Gastrocnemius medialis (tissue), 4 donors: ENCODE results near the gene STEAP1. TPM values are rescaled to one million over a fixed set of nuclear protein-coding genes. Genes with fewer than 3 reads are reported as not detected.

ENCODE experiments used
- ATAC-seq, 2 donors: fragments of 150-250 bp; one replicate each; pipeline ENCODE4 v1.9.1; 2016
- DNase-seq, 2 donors: peaks; one replicate each; pipeline ENCODE4 v3.0.0-alpha.2; 2019
- H3K27ac ChIP-seq, 4 donors: fragments of 200-600 bp; sonication (generic); 1 replicate in 1 of 4; 2 replicates in 3 of 4; pipeline ENCODE4 v1.5.1; 2016 to 2018; ENCODE audit warnings: mild to moderate bottlenecking in 2 of 4, moderate library complexity in 1 of 4
- H3K27me3 ChIP-seq, 3 donors: fragments of 200-600 bp; sonication (generic) in 2 of 3; 1 replicate in 1 of 3; 2 replicates in 2 of 3; pipeline versions ENCODE4 v1.5.1 to v1.6.0; 2016 to 2019; ENCODE audit warnings: mild to moderate bottlenecking in 1 of 3, moderate library complexity in 1 of 3
- H3K36me3 ChIP-seq, 2 donors: fragments of 200-600 bp; sonication (generic) in 1 of 2; one replicate each; pipeline ENCODE4 v1.5.1; 2017 to 2018
- H3K4me1 ChIP-seq, 2 donors: fragments of 200-600 bp; sonication (generic) in 1 of 2; one replicate each; pipeline ENCODE4 v1.5.1; 2016 to 2017; ENCODE audit warnings: mild to moderate bottlenecking in 2 of 2
- H3K4me3 ChIP-seq, 4 donors: fragments of 200-600 bp; sonication (generic) in 3 of 4; 1 replicate in 1 of 4; 2 replicates in 3 of 4; pipeline ENCODE4 v1.5.1; 2016 to 2019; ENCODE audit warnings: mild to moderate bottlenecking in 2 of 4
- H3K9me3 ChIP-seq, 3 donors: fragments of 200-600 bp; sonication (generic) in 2 of 3; 1 replicate in 1 of 3; 2 replicates in 2 of 3; pipeline ENCODE4 v1.5.1; 2016 to 2019
- CTCF ChIP-seq, 5 experiments: fragments of 450-650 bp in 3 of 5; fragments of 200-600 bp in 2 of 5; sonication (generic) in 2 of 5; IDR thresholded peaks in 4 of 5; conservative IDR thresholded peaks in 1 of 5; 1 replicate in 4 of 5; 2 replicates in 1 of 5; pipeline ENCODE4 v1.5.1; 2016 to 2019; ENCODE audit warnings: antibody characterized with exemption in 5 of 5, mild to moderate bottlenecking in 3 of 5, moderate library complexity in 3 of 5
- POLR2A ChIP-seq, 2 donors: fragments of 450-650 bp; IDR thresholded peaks; one replicate each; pipeline ENCODE4 v1.6.1; 2017; ENCODE audit warnings: antibody characterized with exemption in 2 of 2, mild to moderate bottlenecking in 2 of 2, moderate library complexity in 2 of 2
- in situ Hi-C, 4 donors: fragments of 200-750 bp; cut with MboI; loops; one replicate each; pipeline versions ENCODE4 v1.15.0 to v1.8.0; 2017; ENCODE audit warnings: low sequenced_read_pairs in 4 of 4
- intact Hi-C: fragments of 100-400 bp; cut with DNase I; formaldehyde crosslinking; loops from one replicate; pipeline ENCODE4 v1.15.1; 2023; ENCODE audit warnings: low total_unique reads
- total RNA-seq, 4 donors: library from RNA; depleted of rRNA; stranded (reverse); fragments of >200 nt; gene quantifications; one replicate each; pipeline versions ENCODE4 v1.1.0 to v1.2.3, GENCODE V29; 2016

Gene STEAP1
- total RNA-seq, 4 donors from 2014 or later, result 0.81 to 1.6 (median 0.98) TPM

GRCh38 chr7:90163534-90163933 is 9.3 kb downstream of the STEAP1 start:
- TF ChIP-seq POLR2A (IDR thresholded peaks at IDR 0.05), result no peak
- no peak for TF ChIP-seq CTCF (IDR thresholded peaks at IDR 0.05 in 4 of 5, conservative IDR thresholded peaks at IDR 0.05 in 1 of 5)
- Histone ChIP-seq H3K36me3 (no peaks in the 10 kb centered on the region), H3K9me3 (no peaks in the 10 kb centered on the region), H3K4me1 (no peaks in the 10 kb centered on the region), H3K4me3 (no peak overlapping the region), H3K27me3 (no peaks in the 10 kb centered on the region), H3K27ac (no peak overlapping the region)
- in situ Hi-C loops, result loop anchor here in 3 of 4 donors (10.0 to 25.0 kb wide), 4 partner anchors 99 to 274 kb away; no protein-coding TSS in a partner anchor
- no peak for ATAC-seq
- intact Hi-C loops, result no loop called here
- no peak for DNase-seq

GRCh38 chr7:90165724-90166123 is 11.5 kb downstream of the STEAP1 start:
- Histone ChIP-seq H3K4me3 (no peak overlapping the region), H3K36me3 (no peaks in the 10 kb centered on the region), H3K27ac (no peak overlapping the region), H3K9me3 (no peaks in the 10 kb centered on the region), H3K27me3 (no peaks in the 10 kb centered on the region), H3K4me1 (no peaks in the 10 kb centered on the region)
- TF ChIP-seq POLR2A (IDR thresholded peaks at IDR 0.05), result no peak
- no peak for TF ChIP-seq CTCF (IDR thresholded peaks at IDR 0.05 in 4 of 5, conservative IDR thresholded peaks at IDR 0.05 in 1 of 5)
- intact Hi-C loops, result no loop called here
- ATAC-seq, result no peak
- in situ Hi-C loops, result loop anchor here in 3 of 4 donors (10.0 to 25.0 kb wide), 4 partner anchors 97 to 272 kb away; no protein-coding TSS in a partner anchor
- no peak for DNase-seq

DNA sequence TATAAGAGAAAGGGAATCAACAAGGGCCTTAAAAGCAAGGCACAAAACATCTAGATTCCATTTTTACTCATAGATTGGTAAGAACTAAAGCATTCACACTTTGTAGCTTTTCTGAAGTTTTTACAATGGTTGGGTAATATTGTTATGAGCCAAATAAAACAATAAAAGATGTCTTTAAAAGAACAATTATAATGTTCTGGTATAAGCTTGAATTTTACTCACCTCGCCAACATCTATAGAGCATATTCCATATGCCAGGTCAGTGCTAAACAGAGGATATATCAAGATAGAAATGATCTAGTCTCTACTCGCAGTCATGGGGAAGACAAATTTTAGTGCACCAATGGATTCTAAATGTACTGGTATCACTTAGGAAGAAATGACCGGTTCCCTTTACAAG is 11.9 kb downstream of the STEAP1 start:
- Histone ChIP-seq H3K4me3 (no peak overlapping the region), H3K36me3 (no peaks in the 10 kb centered on the region), H3K4me1 (no peaks in the 10 kb centered on the region), H3K27ac (no peak overlapping the region), H3K9me3 (no peaks in the 10 kb centered on the region), H3K27me3 (no peaks in the 10 kb centered on the region)
- in situ Hi-C loops, result loop anchor here in 3 of 4 donors (10.0 to 25.0 kb wide), 4 partner anchors 96 to 271 kb away; no protein-coding TSS in a partner anchor
- intact Hi-C loops, result no loop called here
- no peak for TF ChIP-seq POLR2A (IDR thresholded peaks at IDR 0.05)
- no peak for TF ChIP-seq CTCF (IDR thresholded peaks at IDR 0.05 in 4 of 5, conservative IDR thresholded peaks at IDR 0.05 in 1 of 5)
- DNase-seq (no peak), ATAC-seq (no peak)

DNA sequence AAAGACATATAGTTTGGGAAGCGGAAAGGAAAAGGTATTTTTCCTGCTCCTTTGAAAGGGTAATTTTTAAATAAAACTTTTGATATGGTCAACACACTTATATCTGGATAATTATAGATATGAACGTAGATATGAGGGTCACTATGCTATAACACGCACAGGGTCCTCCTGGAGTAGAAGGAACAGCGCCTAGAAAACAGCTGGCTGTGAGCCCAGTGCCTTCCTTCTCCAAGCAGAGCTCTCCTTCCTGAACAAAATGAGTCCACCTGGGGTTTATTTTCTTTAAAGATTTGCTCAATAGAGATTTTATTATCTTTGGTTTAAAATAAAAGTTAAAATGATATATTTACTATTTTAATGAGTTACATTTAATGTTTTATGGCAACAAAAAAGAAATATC is 13.1 kb downstream of the STEAP1 start:
- no peaks in the 10 kb centered on the region for H3K36me3 ChIP-seq
- no peaks in the 10 kb centered on the region for H3K27me3 ChIP-seq
- no peak overlapping the region for H3K27ac ChIP-seq
- no peak for ATAC-seq
- no peaks in the 10 kb centered on the region for H3K4me1 ChIP-seq
- H3K4me3 ChIP-seq, result no peak overlapping the region
- in situ Hi-C loops (loop anchor here in 3 of 4 donors (10.0 to 25.0 kb wide), 4 partner anchors 95 to 270 kb away; no protein-coding TSS in a partner anchor), intact Hi-C loops (no loop called here)
- TF ChIP-seq CTCF (IDR thresholded peaks at IDR 0.05 in 4 of 5, conservative IDR thresholded peaks at IDR 0.05 in 1 of 5), result no peak
- TF ChIP-seq POLR2A (IDR thresholded peaks at IDR 0.05), result no peak
- DNase-seq, result no peak
- no peaks in the 10 kb centered on the region for H3K9me3 ChIP-seq

DNA sequence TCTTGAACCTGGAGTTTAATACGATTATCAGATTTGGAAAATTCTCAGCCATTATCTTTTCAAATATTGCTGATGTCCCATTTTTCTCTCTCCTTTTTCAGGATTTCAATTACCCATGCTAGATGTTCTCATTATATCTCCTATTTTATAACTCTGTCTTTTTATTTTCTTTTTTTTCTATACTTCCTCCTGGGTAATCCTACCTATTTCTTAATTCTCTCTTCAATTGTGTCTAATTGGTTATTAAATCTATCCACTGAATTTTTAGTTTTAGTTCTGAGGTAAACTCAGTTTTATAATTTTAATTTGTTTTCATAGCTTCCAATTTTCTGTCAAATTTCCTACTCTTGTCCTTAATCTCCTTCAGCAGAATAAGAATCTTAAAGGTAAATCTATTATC is 15.6 kb downstream of the STEAP1 start:
- intact Hi-C loops, result no loop called here
- no peak for ATAC-seq
- no peaks in the 10 kb centered on the region for H3K4me1 ChIP-seq

More for the DNA sequence above, 15.6 kb downstream of the STEAP1 start:
- Histone ChIP-seq H3K9me3 (no peaks in the 10 kb centered on the region), H3K4me3 (no peak overlapping the region), H3K36me3 (no peaks in the 10 kb centered on the region), H3K27ac (no peak overlapping the region), H3K27me3 (no peaks in the 10 kb centered on the region)
- in situ Hi-C loops, result loop anchor here in 3 of 4 donors (10.0 to 25.0 kb wide), 4 partner anchors 92 to 267 kb away; no protein-coding TSS in a partner anchor
- no peak for DNase-seq
- TF ChIP-seq POLR2A (IDR thresholded peaks at IDR 0.05), result no peak
- no peak for TF ChIP-seq CTCF (IDR thresholded peaks at IDR 0.05 in 4 of 5, conservative IDR thresholded peaks at IDR 0.05 in 1 of 5)
